ENCODE data around the gene FBXO36.

- TF ChIP-seq POLR2A (IDR thresholded peaks at IDR 0.05; ENCODE audit: insufficient read depth in 1 of 2, low read depth in 2 of 2, low read length in 2 of 2) (no peak), KLF16 (CRISPR knock-in tag; IDR thresholded peaks at IDR 0.05) (no peak), POLR2G (IDR thresholded peaks at IDR 0.05; ENCODE audit: low read depth, low read length) (no peak), EP300 (IDR thresholded peaks at IDR 0.05; ENCODE audit: low read depth in 2 of 2, low read length in 2 of 2) (no peak), EP300 (CRISPR knock-in tag; IDR thresholded peaks at IDR 0.05; ENCODE audit: borderline replicate concordance) (no peak), ZNF670 (CRISPR knock-in tag; IDR thresholded peaks at IDR 0.05; ENCODE audit: borderline replicate concordance) (no peak)
Observed at GRCh38 chr2:229937537-229937936, 15.2 kb downstream of the FBXO36 start.

Data from HepG2 (cell line).